ENCODE data around the gene RBM33.
"Not testable (repeated sequence)": the region's sequence is repeated elsewhere in the genome, so short reads cannot be mapped to it uniquely, and the experiment has no call there.

The RBM33 gene

GRCh38 chr7:155810770-155811559 lies 166.5 kb downstream of the RBM33 start:
- Mint-ChIP-seq H3K27me3 (peaks cover 78% of the 10 kb centered on the region), H3K36me3 (ENCODE audit: insufficient read depth) (no peaks in the 10 kb centered on the region), H3K27ac (ENCODE audit: low read depth) (no peak overlapping the region), H3K4me1 (peaks cover 17% of the 10 kb centered on the region), H3K4me3 (no peak overlapping the region), H3K9me3 (no peaks in the 10 kb centered on the region)
- DNase-seq (ENCODE audit: low spot score in 2 of 2) (no peak), ATAC-seq (replicated peaks; ENCODE audit: extremely low read depth, poor library complexity, severe bottlenecking) (no peak)

DNA sequence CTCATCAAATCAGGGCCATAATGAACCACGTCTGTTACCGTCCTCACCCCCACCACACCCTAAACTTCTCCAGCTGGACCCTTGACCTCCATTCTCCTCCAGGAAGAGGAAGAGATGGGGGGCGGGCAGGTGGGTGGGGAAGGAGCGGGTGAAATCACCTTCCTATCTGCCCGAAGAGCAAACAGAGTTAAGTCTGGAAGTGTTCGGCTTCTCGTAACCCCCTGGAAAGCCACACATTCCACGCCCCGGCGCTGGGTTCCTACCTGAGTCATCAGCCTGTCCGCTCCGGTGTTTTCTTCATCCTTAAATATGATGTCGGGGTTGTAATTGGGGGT lies 167.1 kb downstream of the RBM33 start:
- DNase-seq (ENCODE audit: low spot score in 2 of 2), result no peak
- no peak overlapping the region for H3K4me3 Mint-ChIP-seq

GRCh38 chr7:155811895-155812761 lies 167.7 kb downstream of the RBM33 start, which contains the start of gene SHH:
SHH (minus strand) TSS chr7:155812463; CDS start chr7:155812122, 341 bp downstream.
- ATAC-seq (replicated peaks; ENCODE audit: extremely low read depth, poor library complexity, severe bottlenecking) (no peak), DNase-seq (ENCODE audit: low spot score in 2 of 2) (no peak)
- no peak within 1 kb of the TSS for H3K27ac Mint-ChIP-seq (ENCODE audit: low read depth)
- no peaks in the 10 kb centered on the region for H3K36me3 Mint-ChIP-seq (ENCODE audit: insufficient read depth)
- H3K27me3 Mint-ChIP-seq, result peaks cover 76% of the 10 kb centered on the region
- H3K4me1 Mint-ChIP-seq, result peaks cover 17% of the 10 kb centered on the region
- no peaks in the 10 kb centered on the region for H3K9me3 Mint-ChIP-seq
- peak within 1 kb of the TSS; percentile 42 for H3K4me3 Mint-ChIP-seq

More for the DNA sequence above, 167.1 kb downstream of the RBM33 start:
- no peak overlapping the region for H3K27ac Mint-ChIP-seq (ENCODE audit: low read depth)
- H3K27me3 Mint-ChIP-seq, result peaks cover 76% of the 10 kb centered on the region
- no peaks in the 10 kb centered on the region for H3K9me3 Mint-ChIP-seq
- no peak for ATAC-seq (replicated peaks; ENCODE audit: extremely low read depth, poor library complexity, severe bottlenecking)
- no peaks in the 10 kb centered on the region for H3K36me3 Mint-ChIP-seq (ENCODE audit: insufficient read depth)
- peaks cover 17% of the 10 kb centered on the region for H3K4me1 Mint-ChIP-seq

DNA sequence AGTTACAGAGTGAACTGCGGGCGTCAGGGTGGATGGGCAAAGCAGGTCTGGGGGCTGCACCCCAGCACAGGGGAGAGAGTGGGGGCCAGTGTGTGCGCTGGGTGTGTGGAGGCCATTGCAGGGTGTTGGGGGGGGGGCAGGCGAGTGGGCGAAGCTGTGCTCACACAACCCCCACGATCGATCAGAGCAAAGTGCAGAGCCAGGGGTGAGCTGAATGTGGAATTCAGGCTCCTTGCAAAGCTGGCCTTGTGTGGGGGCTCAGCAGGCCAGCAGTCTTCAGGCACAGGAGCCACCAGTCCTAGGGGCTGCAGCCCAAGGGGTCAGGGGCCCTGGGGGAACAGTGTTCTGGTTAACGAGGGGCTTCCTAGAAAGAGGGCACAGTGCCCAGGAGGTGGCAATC lies 168.7 kb downstream of the RBM33 start:
- no peak overlapping the region for H3K27ac Mint-ChIP-seq (ENCODE audit: low read depth)
- ATAC-seq (replicated peaks; ENCODE audit: extremely low read depth, poor library complexity, severe bottlenecking) (no peak), DNase-seq (ENCODE audit: low spot score in 2 of 2) (no peak)
- no peak overlapping the region for H3K4me3 Mint-ChIP-seq
- no peaks in the 10 kb centered on the region for H3K9me3 Mint-ChIP-seq
- peaks cover 17% of the 10 kb centered on the region for H3K4me1 Mint-ChIP-seq
- peaks cover 68% of the 10 kb centered on the region for H3K27me3 Mint-ChIP-seq
- H3K36me3 Mint-ChIP-seq (ENCODE audit: insufficient read depth), result no peaks in the 10 kb centered on the region

DNA sequence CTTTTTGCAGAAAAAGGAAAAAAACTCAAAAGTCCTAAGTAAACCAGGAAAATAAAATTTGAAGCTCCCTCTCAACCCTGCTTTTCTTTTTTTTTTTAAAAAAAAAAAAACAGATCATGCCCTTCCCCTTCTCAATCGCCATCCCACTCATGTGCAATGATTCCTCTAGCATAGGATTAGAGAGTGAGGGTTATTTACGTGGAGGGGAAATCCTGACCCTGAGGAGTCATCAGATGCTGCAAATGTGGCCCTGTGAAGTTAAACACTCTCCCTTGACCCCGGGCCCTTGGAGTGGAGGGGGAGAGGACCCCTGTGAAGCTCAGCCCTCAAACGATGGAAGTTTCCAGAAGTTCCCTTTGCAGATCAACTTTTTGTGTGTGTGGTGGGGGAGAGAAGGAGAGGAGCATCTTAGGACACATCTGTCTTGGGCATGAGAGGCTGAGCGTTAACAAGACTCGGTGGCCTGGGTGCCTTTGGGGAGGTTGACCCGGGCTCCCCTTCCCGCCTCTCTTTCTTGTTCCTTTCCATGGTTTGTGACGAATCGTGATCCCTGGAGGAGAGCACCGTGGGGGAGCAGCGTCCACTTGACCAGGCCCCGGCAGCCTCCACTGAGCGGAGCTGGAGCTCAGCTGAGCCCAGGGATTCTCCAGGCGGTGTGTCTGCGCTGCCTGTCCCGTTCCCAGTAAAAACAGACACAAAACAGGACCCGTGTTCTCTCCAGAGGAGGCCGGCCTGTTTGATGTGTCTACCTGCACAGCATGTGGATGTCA lies 169.3 kb downstream of the RBM33 start:
- Mint-ChIP-seq H3K4me1 (peaks cover 17% of the 10 kb centered on the region), H3K36me3 (ENCODE audit: insufficient read depth) (no peaks in the 10 kb centered on the region), H3K9me3 (no peaks in the 10 kb centered on the region), H3K27me3 (peaks cover 72% of the 10 kb centered on the region), H3K4me3 (no peak overlapping the region), H3K27ac (ENCODE audit: low read depth) (no peak overlapping the region)
- no peak for ATAC-seq (replicated peaks; ENCODE audit: extremely low read depth, poor library complexity, severe bottlenecking)
- no peak for DNase-seq (ENCODE audit: low spot score in 2 of 2)

GRCh38 chr7:155814316-155815276 lies 170.1 kb downstream of the RBM33 start:
- Mint-ChIP-seq H3K27me3 (peaks cover 71% of the 10 kb centered on the region), H3K27ac (ENCODE audit: low read depth) (no peak overlapping the region), H3K4me3 (no peak overlapping the region), H3K9me3 (no peaks in the 10 kb centered on the region), H3K36me3 (ENCODE audit: insufficient read depth) (no peaks in the 10 kb centered on the region), H3K4me1 (peaks cover 17% of the 10 kb centered on the region)
- no peak for DNase-seq (ENCODE audit: low spot score in 2 of 2)
- ATAC-seq (replicated peaks; ENCODE audit: extremely low read depth, poor library complexity, severe bottlenecking), result no peak

DNA sequence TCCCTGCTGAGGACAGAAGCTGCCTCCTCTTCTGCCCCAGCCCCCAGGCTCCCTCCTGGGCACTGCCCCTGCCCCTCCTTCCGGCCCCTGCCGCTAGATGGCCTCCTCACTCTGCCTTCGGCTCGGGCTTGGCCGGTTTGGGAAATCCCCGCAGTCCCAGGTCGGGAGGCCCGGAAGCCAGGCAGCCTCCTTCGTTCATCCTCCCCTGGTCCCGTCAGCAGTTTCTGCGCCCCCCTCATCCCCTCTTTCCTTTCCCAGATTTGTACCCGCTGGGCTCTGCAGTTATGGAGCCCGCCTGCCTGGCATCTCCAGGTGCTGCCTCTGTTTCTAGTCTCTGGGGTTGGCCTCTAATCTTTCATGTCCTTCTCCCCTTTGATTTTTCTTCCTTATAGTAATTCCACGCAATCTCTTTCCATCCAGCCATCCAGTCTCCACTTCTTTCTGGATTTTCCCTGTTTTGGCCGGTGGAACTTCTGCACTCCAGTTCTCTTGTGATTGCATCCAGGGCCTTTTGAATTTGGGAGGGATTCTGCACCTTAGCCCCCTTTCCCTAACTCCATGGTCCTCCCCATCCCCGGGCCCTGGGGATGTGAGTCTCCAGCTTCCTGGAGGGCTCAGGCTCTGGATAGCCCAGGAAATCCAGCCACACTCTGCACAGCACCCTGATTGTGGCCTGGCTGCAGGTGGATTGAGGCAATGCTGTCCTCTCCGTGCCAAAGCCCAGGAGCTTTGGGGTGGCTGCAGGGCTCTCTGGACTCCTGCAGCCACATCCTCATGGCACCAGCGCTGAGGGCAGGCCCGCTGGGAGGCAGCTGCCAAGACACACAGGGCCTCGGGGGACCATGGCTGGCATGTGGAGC lies 171.1 kb downstream of the RBM33 start:
- Mint-ChIP-seq H3K4me3 (no peak overlapping the region), H3K9me3 (no peaks in the 10 kb centered on the region), H3K27me3 (peaks cover 69% of the 10 kb centered on the region), H3K36me3 (ENCODE audit: insufficient read depth) (no peaks in the 10 kb centered on the region), H3K27ac (ENCODE audit: low read depth) (no peak overlapping the region), H3K4me1 (peaks cover 17% of the 10 kb centered on the region)
- no peak for ATAC-seq (replicated peaks; ENCODE audit: extremely low read depth, poor library complexity, severe bottlenecking)
- DNase-seq (ENCODE audit: low spot score in 2 of 2), result no peak

DNA sequence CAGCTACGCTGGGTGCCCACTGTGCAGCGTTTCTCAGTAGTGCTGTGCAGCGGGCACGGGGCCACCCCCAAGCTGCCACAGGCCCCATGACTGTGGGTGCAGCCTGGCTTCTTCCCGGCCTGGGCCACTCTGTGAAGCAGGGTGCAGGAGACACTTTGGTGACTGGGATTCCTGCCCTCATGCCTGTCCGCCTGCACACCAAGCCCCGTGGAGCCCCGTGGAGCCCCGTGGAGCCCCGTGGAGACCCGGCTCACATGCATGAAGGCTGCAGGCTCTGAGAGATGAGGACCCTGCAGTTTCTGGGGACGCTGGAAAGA lies 171.7 kb downstream of the RBM33 start:
- ATAC-seq (replicated peaks; ENCODE audit: extremely low read depth, poor library complexity, severe bottlenecking), result no peak
- Mint-ChIP-seq H3K27me3 (peaks cover 69% of the 10 kb centered on the region), H3K36me3 (ENCODE audit: insufficient read depth) (no peaks in the 10 kb centered on the region), H3K27ac (ENCODE audit: low read depth) (no peak overlapping the region), H3K4me3 (no peak overlapping the region), H3K9me3 (no peaks in the 10 kb centered on the region), H3K4me1 (peaks cover 17% of the 10 kb centered on the region)
- no peak for DNase-seq (ENCODE audit: low spot score in 2 of 2)

- ATAC-seq (replicated peaks; ENCODE audit: extremely low read depth, poor library complexity, severe bottlenecking), result no peak
- no peak overlapping the region for H3K4me3 Mint-ChIP-seq
Observed at GRCh38 chr7:155816996-155817395, 172.5 kb downstream of the RBM33 start.

GRCh38 chr7:155817515-155817914 lies 173.1 kb downstream of the RBM33 start:
- H3K27me3 Mint-ChIP-seq, result peaks cover 68% of the 10 kb centered on the region

More at GRCh38 chr7:155816996-155817395, 172.5 kb downstream of the RBM33 start:
- no peak for DNase-seq (ENCODE audit: low spot score in 2 of 2)
- H3K4me1 Mint-ChIP-seq, result peaks cover 11% of the 10 kb centered on the region
- H3K9me3 Mint-ChIP-seq, result no peaks in the 10 kb centered on the region
- no peaks in the 10 kb centered on the region for H3K36me3 Mint-ChIP-seq (ENCODE audit: insufficient read depth)
- peaks cover 69% of the 10 kb centered on the region for H3K27me3 Mint-ChIP-seq
- H3K27ac Mint-ChIP-seq (ENCODE audit: low read depth), result no peak overlapping the region

DNA sequence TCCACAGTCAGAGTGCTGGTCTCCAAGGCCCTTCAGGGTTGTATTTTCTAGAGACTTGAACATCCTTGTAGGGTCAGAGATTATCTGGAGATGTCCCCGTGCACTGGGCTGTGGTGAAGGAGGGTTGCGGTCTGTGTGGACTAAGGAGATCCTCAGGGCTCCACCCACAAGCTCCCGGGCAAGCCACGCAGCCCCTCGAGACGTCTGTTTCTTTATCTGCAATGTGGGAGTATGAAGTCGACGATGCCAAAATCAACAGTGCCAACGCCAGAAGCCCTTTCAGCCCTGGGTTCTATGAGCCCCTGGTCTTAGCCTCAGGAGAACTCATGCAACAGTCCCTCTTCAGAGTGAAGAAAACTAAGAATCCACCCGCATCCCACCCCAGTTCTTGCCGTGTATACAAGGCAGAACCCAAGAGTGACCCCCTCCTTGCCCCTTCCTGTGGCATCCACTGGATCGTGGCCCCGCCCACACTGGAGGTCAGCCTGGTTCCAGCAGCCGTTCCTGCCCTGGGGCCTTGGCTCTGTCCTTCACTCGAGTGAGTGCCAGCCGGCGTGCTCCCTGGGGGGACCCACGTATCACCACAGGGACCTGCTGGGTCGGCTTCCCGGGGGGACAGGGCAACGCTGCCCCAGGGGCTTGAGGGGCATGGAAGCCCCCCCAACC lies 173.8 kb downstream of the RBM33 start:
- Mint-ChIP-seq H3K4me1 (peaks cover 7% of the 10 kb centered on the region), H3K9me3 (no peaks in the 10 kb centered on the region), H3K27me3 (peaks cover 68% of the 10 kb centered on the region), H3K36me3 (ENCODE audit: insufficient read depth) (no peaks in the 10 kb centered on the region), H3K27ac (ENCODE audit: low read depth) (no peak overlapping the region), H3K4me3 (no peak overlapping the region)
- DNase-seq (ENCODE audit: low spot score in 2 of 2) (no peak), ATAC-seq (replicated peaks; ENCODE audit: extremely low read depth, poor library complexity, severe bottlenecking) (no peak)

More at GRCh38 chr7:155817515-155817914, 173.1 kb downstream of the RBM33 start:
- not testable (repeated sequence) for H3K4me1 Mint-ChIP-seq; H3K4me3 Mint-ChIP-seq; DNase-seq (ENCODE audit: low spot score in 2 of 2); H3K36me3 Mint-ChIP-seq (ENCODE audit: insufficient read depth); H3K27ac Mint-ChIP-seq (ENCODE audit: low read depth); H3K9me3 Mint-ChIP-seq; ATAC-seq (replicated peaks; ENCODE audit: extremely low read depth, poor library complexity, severe bottlenecking)

All from central memory CD8-positive, alpha-beta T cell (primary cell).